Stimulated activated CD8-positive, alpha-beta memory T cell treated with anti-CD3 and anti-CD28 coated beads, Interleukin-7, amount 100 ng/mL, for 4 hours (primary cell): Measurements from ENCODE around the gene RAI14.
"Not testable (repeated sequence)": the region's sequence is repeated elsewhere in the genome, so short reads cannot be mapped to it uniquely, and the experiment has no call there.

Experiments
- DNase-seq, 2 donors: peaks; one replicate each; pipeline ENCODE4 v3.0.0-alpha.2; 2020; ENCODE audit warnings: low read depth in 2 of 2

Gene RAI14

GRCh38 chr5:34731435-34732232, 75.5 kb downstream of the RAI14 start:
- no peak for DNase-seq

GRCh38 chr5:34734326-34734725, 78.2 kb downstream of the RAI14 start:
- DNase-seq: no peak

DNA sequence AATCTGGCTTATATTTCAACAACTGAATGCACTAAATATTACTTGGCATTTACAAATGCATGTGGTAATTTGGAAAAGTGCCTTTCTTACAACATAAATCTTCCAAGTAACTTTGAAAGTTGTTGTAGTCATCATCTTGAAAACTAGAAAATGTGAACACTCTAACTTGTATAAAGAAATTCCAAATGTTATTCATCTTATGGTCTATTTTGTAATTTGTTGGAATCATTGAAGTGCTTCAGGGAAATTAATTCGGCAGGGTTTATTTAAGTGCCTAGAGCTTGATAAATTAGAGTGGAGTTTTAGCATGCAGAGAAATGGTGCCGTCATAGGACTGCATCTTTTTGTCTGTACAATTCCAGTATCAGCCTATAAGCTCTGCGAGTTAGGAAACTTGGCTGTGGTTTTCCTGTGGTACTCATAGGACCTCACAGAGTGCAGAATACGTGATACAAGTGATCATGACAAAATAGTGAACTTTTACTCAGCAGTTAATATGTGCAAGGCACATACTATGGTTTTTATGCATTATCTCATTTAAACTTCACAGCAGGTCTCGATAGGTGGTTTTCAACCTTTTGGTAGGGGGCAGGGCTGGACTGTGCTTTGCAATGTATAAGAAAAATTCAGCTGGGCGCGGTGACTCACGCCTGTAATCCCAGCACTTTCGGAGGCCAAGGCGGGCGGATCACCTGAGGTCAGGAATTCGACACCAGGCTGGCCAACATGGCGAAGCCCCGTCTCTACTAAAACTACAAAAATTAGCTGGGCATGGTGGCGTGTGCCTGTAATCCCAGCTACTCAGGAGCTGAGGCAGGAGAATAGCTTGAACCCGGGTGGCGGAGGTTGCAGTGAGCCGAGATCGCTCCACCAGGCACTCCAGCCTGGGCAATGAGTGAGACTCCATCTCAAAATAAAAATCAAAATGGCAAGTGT, 79.6 kb downstream of the RAI14 start:
- no peak for DNase-seq

- DNase-seq: no peak
Measured at GRCh38 chr5:34736445-34737115, 80.5 kb downstream of the RAI14 start.

DNA sequence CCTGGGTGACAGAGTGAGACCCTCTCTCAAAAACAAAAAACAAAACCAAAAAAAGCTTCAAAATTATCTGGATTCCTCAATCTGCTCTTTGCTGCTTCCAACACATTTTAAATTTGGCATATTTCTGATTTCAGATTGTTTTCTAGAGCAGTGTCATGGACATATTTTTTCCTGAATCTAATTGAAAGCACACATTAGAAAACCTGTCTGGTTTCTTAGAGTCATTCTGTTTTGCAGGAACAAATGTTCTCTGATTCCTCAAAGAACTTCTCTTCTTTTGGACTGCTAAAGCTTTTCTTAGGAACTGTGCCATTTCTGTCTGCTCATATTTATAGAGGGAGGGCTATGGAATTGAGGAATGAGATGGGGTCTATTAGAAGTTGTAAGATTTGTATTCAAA, 81.6 kb downstream of the RAI14 start:
- DNase-seq: no peak

DNA sequence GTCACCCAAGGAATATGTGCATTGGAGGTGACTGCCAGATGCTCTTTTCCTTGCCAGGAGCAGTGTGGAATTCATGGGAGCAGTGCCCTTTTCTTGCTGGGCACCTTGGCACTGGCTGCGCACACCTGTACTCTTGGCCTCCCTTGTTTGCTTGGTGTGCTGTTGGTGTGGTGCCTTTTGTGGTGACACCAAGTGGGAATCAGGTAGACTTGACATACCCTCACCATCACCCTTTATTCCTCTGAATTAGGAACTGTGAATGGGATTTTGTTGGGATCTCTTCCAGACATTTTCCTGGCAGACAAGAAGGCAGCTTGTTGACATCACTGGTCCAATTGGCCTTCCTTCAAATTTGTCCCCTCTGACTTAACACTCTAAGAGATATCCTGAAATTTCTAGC, 82.3 kb downstream of the RAI14 start:
- DNase-seq: no peak

- DNase-seq: no peak
Measured at GRCh38 chr5:34740389-34740806, 84.3 kb downstream of the RAI14 start.

GRCh38 chr5:34742061-34742460, 85.9 kb downstream of the RAI14 start:
- DNase-seq: no peak

DNA sequence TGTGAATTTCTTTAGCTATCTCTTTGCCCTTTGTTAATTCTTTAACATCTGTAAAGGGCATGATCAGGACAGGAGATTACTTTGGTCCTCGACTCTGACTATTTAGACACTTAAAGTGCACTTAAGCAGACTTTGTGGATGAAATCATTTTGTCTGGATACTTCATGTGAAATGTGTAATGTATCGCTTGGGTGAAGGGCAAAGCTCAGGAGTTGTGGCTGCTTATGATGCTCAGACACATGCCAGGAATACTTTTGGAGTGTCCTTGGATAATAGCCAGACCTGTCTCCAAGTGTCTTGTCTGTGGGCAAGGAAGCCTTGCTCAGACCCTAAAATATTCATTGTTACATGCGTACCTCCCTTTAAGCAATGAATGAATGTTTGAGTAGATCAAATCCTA, 87.8 kb downstream of the RAI14 start:
- DNase-seq: no peak

GRCh38 chr5:34748431-34748830, 92.3 kb downstream of the RAI14 start:
- no peak for DNase-seq

DNA sequence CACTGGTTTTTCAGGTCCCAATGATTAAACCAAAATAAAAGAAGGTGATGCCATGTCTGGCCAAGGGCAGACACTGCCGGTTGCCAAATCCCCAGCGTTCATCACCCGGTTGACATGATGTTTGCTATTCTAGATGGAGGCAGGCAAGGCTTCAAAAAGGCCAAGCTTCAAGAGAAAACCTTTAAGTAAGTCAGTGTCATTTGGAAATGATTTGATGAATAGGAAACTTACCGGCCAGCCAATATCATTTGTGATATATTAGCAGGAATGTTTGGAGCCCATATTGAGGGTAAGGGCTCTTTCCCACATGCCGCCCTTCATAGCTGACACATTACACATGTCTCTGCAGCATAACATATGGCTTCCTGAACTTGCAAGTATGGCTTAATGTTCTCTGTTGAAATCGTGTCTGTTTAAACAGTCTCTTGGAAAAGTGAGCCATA, 93.3 kb downstream of the RAI14 start:
- no peak for DNase-seq

DNA sequence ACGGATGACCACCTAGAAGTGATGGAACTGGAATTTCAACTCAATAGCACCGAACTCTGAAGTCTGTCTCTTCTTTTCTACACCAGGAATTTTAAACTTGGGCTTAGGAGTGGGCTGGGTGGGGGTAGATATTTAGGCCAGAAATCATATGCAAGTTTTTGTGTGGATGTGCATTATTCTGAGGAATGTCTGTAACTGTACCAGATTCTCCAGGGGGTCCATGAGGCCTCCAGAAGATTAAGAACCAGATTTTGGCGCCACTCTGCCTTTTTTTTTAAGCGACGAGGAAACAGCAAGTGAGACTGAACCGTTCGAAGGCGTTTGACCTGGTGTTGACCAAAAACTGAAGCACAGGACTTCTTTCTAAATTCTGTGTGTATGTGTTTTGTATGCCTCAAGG, 94.1 kb downstream of the RAI14 start:
- no peak for DNase-seq

- no peak for DNase-seq
Measured at GRCh38 chr5:34751807-34752736, 95.9 kb downstream of the RAI14 start.

GRCh38 chr5:34753236-34753635, 97.1 kb downstream of the RAI14 start:
- DNase-seq: not testable (repeated sequence)

GRCh38 chr5:34755926-34756325, 99.8 kb downstream of the RAI14 start:
- DNase-seq: no peak

GRCh38 chr5:34756781-34757624, 100.9 kb downstream of the RAI14 start:
- no peak for DNase-seq

- no peak for DNase-seq
Measured at GRCh38 chr5:34758514-34758913, 102.4 kb downstream of the RAI14 start.

GRCh38 chr5:34759213-34759612, 103.1 kb downstream of the RAI14 start:
- not testable (repeated sequence) for DNase-seq

DNA sequence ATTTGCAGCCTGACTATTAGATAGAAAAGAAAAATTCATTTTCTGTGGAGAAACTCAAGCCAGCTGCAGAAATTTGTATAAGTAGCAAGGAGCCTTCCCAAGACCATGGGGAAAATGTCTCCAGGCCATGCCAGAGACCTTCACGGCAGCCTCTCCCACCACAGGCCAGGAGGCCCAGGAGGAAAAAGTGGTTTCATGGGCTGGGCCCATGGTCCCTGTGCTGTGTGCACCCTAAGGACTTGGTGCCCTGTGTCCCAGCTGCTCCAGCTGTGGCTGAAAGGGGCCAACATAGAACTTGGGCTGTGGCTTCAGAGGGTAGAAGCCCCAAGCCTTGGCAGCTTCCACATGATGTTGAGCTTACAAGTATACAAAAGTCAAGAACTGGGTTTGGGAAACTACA, 109.5 kb downstream of the RAI14 start:
- no peak for DNase-seq

- no peak for DNase-seq
Measured at GRCh38 chr5:34767180-34767579, 111.1 kb downstream of the RAI14 start.
